ENCODE measurements around the gene SLC7A10.

SLC7A10 gene

GRCh38 chr19:33234092-33234491 is 8.4 kb upstream of the SLC7A10 start:
- H3K27ac ChIP-seq, result no peak overlapping the region

GRCh38 chr19:33233056-33233873 is 7.6 kb upstream of the SLC7A10 start:
- TF ChIP-seq, protein P1, sequence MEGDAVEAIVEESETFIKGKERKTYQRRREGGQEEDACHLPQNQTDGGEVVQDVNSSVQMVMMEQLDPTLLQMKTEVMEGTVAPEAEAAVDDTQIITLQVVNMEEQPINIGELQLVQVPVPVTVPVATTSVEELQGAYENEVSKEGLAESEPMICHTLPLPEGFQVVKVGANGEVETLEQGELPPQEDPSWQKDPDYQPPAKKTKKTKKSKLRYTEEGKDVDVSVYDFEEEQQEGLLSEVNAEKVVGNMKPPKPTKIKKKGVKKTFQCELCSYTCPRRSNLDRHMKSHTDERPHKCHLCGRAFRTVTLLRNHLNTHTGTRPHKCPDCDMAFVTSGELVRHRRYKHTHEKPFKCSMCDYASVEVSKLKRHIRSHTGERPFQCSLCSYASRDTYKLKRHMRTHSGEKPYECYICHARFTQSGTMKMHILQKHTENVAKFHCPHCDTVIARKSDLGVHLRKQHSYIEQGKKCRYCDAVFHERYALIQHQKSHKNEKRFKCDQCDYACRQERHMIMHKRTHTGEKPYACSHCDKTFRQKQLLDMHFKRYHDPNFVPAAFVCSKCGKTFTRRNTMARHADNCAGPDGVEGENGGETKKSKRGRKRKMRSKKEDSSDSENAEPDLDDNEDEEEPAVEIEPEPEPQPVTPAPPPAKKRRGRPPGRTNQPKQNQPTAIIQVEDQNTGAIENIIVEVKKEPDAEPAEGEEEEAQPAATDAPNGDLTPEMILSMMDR (IDR thresholded peaks at IDR 0.05), result no peak
- TF ChIP-seq ZFX (IDR thresholded peaks at IDR 0.05; ENCODE audit: borderline replicate concordance), result no peak
- H3K27ac ChIP-seq, result no peak overlapping the region

More at GRCh38 chr19:33234092-33234491, 8.4 kb upstream of the SLC7A10 start:
- TF ChIP-seq ZFX (IDR thresholded peaks at IDR 0.05; ENCODE audit: borderline replicate concordance), result no peak
- TF ChIP-seq, protein P1 (IDR thresholded peaks at IDR 0.05), result no peak

DNA sequence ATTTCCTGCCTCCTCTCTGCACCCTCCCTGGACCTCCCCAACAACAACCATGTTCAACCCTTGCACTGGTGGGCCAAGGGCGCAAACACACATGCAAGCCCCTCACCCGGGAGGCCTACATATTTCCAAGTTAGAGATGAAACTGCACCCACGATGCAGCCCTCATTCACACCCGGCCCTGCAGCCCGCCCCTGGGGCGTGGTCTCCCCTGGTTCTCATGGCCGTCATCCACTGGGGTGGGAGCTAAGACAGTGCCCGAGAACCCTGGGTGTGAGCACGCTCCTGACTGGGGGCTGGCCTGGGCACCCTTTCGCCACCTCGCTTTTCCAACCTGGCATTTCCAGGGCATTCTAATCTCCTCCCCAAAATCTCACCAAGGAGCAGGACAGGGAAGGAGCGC is 7.0 kb upstream of the SLC7A10 start:
- no peak overlapping the region for H3K27ac ChIP-seq
- TF ChIP-seq, protein P1 (IDR thresholded peaks at IDR 0.05), result no peak
- TF ChIP-seq ZFX (IDR thresholded peaks at IDR 0.05; ENCODE audit: borderline replicate concordance), result no peak

DNA sequence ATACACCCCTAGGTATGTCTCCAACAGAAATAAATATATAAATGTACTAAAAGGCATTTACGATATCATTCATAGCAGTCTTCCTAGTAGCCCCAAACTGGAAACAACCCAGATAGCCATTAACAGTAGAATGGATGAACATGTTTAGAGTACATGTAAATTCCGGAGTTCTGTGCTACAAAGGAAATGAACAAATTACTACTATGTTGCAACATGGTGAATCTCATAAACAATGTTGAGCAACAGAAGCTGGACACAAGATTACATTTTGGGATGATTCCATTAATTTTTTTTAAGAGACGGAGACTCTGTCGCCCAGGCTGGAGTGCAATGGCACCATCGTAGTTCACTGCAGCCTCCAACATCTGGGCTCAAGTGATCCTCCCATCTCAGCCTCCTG is 5.9 kb upstream of the SLC7A10 start:
- no peak overlapping the region for H3K27ac ChIP-seq
- no peak for TF ChIP-seq ZFX (IDR thresholded peaks at IDR 0.05; ENCODE audit: borderline replicate concordance)
- TF ChIP-seq, protein P1 (IDR thresholded peaks at IDR 0.05), result no peak

GRCh38 chr19:33229962-33230361 is 4.3 kb upstream of the SLC7A10 start:
- TF ChIP-seq, protein P1 (IDR thresholded peaks at IDR 0.05), result no peak
- no peak for TF ChIP-seq ZFX (IDR thresholded peaks at IDR 0.05; ENCODE audit: borderline replicate concordance)

DNA sequence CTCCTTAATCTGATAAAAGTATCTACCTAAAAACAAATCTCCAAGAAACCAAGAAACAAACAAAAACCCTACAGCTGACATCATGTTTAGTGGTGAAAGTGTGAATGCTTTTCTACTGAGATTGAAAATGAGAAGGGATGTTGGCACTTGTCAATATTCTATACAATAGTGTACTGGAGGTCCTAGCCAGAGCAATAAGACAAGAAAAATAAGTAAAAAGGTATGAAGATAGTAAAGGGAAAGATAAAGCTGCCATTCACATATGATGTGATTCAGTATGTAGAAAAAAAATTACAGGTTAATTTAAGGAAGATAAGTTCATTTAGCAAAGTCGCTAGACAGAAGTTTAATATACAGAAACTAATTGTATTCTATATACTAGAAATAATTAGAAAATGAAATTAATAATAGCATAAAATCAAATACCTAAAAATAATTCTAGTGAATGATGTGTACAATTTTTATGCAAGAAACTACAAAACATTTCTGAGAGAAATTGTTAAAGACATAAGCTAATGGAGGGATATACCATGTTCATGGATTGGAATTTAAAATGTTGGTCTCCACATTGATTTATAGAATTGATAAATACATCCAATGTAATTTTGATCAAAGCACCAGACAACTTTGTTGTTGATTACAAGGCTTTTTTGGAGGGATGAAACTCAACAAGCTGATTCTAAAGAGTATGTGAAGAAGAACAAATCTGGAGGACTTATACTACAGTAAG is 2.4 kb upstream of the SLC7A10 start:
- no peak for TF ChIP-seq ZFX (IDR thresholded peaks at IDR 0.05; ENCODE audit: borderline replicate concordance)
- TF ChIP-seq, protein P1 (IDR thresholded peaks at IDR 0.05), result no peak
- H3K27ac ChIP-seq, result no peak overlapping the region

More at GRCh38 chr19:33229962-33230361, 4.3 kb upstream of the SLC7A10 start:
- no peak overlapping the region for H3K27ac ChIP-seq

DNA sequence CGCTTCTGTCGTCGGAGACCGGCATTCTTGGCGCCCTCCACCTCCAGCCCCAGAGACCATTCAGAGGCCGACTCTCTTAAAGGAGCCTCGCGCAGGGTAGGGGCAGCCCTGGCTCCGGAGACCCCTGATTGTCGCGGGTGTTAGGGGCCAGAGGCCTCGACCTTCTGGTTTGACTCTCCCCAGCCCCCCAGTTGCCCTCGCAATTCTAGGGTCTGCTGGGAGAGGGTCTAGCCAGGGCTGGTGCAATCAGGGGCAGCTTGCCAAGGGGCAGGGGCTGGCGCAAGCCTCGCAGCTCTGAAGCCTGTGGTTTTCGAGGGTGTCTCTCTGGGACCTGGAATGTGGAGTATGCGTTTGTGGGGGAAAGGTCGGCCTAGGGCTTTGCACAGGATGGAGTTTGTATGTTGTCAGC is 1.6 kb upstream of the SLC7A10 start:
- no peak for TF ChIP-seq ZFX (IDR thresholded peaks at IDR 0.05; ENCODE audit: borderline replicate concordance)
- TF ChIP-seq, protein P1 (IDR thresholded peaks at IDR 0.05), result no peak
- H3K27ac ChIP-seq, result no peak overlapping the region
